H54 (cell line): ENCODE results near the gene CABLES2.

Experiments
- DNase-seq: peaks from one replicate; pipeline ENCODE4 v3.0.0; 2011; ENCODE audit warnings: low spot score, mixed read lengths; ENCODE audit not compliant: insufficient read length
- FAIRE-seq: peaks from 3 replicates; lab custom pipeline; 2011; peaks lifted over from hg19 to GRCh38; lab: Jason Lieb, UNC
- POLR2A ChIP-seq: IDR thresholded peaks from 2 replicates; pipeline ENCODE4 v1.6.1; 2011; ENCODE audit warnings: low read depth, mild to moderate bottlenecking, low read length

Gene CABLES2

DNA sequence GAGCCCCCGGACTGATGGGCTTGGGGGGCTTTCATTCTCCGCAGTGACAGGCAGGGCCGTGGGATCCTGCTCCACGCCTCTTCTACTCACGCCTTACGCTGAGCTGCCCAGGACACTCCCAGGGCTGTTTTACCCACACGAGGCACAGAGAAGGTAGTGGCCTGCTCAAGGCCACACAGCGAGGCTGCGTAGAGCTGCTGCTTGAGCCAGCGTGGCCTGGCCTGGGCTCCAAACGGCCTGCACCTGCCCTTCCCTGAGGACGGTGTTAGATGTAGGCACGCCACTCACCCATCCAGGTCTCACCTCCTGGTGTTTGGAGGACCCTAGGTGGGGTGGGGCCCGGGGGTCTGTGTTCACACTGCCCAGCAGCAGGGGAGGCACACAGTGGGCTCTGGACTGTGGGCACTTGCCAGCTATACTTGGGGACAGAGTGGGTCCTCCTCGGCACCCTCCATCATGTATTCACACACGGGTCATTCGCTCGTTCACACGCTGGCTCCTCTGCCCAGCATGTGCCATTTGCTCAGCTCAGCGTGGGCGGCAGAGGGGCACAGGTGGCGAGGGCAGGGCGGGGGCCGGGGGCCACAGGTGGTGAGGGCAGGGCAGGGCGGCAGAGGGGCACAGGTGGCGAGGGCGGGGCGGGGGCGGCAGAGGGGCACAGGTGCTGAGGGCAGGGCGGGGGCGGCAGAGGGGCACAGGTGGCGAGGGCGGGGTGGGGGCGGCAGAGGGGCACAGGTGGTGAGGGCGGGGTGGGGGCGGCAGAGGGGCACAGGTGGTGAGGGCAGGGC is 38.7 kb upstream of the CABLES2 start:
- DNase-seq (no peak), FAIRE-seq (no peak)
- no peak for TF ChIP-seq POLR2A

- no peak for TF ChIP-seq POLR2A
- DNase-seq = no peak
- no peak for FAIRE-seq
Observed at GRCh38 chr20:62444286-62444685, 37.2 kb upstream of the CABLES2 start.

GRCh38 chr20:62441987-62442539 is 35.0 kb upstream of the CABLES2 start:
- TF ChIP-seq POLR2A = no peak
- FAIRE-seq = no peak
- DNase-seq = no peak

DNA sequence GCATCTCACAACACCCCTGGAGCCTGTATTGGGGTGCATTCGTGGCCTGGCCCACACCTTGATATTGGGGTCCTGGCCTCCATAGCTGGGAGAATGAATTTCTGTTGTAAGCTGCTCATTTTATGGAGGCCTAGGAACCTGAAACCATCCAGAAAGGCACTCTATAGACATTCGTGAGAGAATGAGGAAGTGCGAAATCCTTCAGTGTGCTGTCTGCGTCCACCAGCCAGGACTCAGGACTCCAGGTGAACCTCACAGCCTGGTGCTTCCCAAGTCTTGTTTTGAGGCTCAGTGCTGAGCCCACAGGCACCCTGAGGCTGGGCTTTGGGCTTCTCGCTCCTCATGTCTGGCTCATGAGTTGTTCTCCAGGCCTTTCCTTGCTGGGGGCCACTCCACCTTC is 32.1 kb upstream of the CABLES2 start:
- FAIRE-seq (no peak), DNase-seq (no peak)
- TF ChIP-seq POLR2A = no peak

GRCh38 chr20:62437927-62438326 is 30.8 kb upstream of the CABLES2 start:
- no peak for FAIRE-seq
- DNase-seq = no peak
- no peak for TF ChIP-seq POLR2A

DNA sequence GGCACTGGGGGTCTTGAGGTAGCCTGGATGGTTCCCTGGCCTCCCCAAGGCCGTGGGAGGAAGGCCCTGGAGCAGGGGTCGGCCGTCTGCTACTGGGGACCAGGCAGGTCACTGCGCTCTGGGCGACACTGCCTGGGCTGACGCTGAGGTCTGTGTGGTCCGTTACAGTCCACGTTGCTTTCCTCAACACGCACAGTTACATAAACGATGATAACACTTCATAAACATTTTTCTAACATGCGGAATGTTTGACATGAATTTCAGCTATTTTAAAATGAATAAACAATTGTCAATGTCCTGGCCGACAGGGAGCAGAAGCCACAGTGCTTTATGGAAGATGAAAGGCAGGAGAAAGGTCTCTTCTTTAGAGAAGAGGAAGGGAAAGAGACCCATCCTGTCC is 30.4 kb upstream of the CABLES2 start:
- DNase-seq (no peak), FAIRE-seq (no peak)
- no peak for TF ChIP-seq POLR2A

DNA sequence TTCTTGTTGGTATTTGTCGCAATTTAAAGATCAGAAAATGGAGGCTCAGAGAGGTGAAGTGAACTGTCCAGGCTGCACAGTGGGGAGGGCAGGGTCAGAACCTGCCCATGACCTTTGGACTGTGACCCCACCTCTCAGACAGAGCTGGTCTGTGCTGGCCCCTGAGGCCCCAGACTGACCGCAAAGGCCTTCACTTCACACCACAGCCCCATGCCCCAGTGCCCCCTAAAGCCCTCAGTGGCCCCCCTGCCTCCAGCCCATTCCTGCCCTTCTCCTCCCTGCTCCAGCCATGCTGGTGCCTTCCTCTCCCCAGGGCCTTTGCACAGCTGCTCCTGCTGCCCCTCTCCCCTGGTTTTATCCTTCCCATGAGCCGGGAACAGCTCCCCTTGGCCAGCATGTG is 29.6 kb upstream of the CABLES2 start:
- DNase-seq (no peak), FAIRE-seq (no peak)
- TF ChIP-seq POLR2A = no peak

- no peak for TF ChIP-seq POLR2A
- FAIRE-seq = no peak
Observed at GRCh38 chr20:62433658-62434497, 26.8 kb upstream of the CABLES2 start.

DNA sequence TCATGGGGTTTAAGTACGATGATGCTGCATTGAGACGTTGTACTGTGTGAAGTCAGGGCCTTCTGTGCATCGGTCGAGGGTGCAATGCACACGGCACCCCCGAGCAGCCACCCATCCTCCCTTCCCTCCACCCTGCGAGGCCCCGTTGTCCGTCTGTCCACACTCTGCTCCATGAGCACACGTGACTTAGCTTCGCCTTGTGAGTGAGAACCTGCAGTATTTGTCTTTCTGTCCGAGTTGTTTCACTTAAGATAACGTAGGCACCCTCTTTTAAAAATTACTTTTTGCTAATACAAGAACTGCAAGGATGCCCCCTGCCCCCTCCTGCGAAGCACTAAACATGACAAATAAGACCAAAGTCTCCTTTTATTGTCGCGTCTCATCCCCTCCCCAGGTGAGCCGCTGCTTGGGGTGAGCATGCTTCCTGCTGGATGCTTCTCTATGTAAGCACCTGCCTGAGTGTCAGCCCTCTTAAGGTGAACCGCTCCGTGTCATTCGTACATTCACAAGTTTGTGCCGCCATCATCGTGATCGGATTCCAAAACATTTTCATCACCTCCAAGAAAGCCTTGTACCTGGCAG is 23.9 kb upstream of the CABLES2 start:
- no peak for TF ChIP-seq POLR2A
- DNase-seq (no peak), FAIRE-seq (no peak)

More at GRCh38 chr20:62433658-62434497, 26.8 kb upstream of the CABLES2 start:
- no peak for DNase-seq

DNA sequence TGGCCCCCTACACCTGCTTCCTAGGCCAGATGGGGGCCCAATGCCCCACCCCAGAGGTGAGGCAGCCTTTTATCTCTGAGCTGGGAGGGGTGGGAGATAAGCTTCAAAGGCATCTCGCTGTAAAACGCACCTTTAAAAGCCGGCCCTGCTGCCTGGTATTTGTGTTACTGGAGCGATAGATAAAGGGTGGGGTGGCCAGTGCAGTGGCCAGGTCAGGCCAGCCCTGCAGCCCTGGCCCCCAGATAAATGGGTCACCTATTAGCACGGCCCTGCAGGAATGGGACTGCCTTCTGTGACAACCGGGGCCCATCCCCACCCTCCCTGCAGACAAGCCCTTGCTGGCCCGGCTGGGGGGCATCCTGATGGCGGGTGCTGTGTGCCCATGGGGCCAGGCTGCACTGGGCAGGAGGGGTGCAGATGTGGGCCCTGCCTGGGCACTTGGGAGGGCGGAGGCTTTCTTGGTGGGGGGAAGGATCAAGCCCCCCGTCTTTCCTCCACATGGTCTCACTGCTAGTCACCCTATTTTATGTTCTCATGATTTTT is 23.3 kb upstream of the CABLES2 start:
- no peak for TF ChIP-seq POLR2A
- DNase-seq (no peak), FAIRE-seq (no peak)

GRCh38 chr20:62429455-62430310 is 22.6 kb upstream of the CABLES2 start:
- DNase-seq (no peak), FAIRE-seq (no peak)
- no peak for TF ChIP-seq POLR2A

- FAIRE-seq (no peak), DNase-seq (no peak)
- TF ChIP-seq POLR2A = no peak
Observed at GRCh38 chr20:62428396-62429295, 21.6 kb upstream of the CABLES2 start.
